IMR-90 (cell line): ENCODE measurements around the gene RAET1G. TPM values are rescaled to one million over a fixed set of nuclear protein-coding genes. Genes with fewer than 3 reads are reported as not detected.

ENCODE experiments used
- ATAC-seq: fragments of 200-7000 bp; cut with Tn5 transposase; 2 replicates; pipeline ENCODE4 v1.9.1; 2020; ENCODE audit warnings: low read depth, mild to moderate bottlenecking, moderate library complexity
- BruUV-seq: library from RNA; stranded (reverse); fragments of 400-500 nt; replicated peaks from 2 replicates; lab custom pipeline; 2021; lab: Mats Ljungman, UMichigan
- CTCF ChIA-PET: fragments of 300-600 bp; formaldehyde crosslinking; extraction: SDS; loops from one replicate; lab custom pipeline; 2021; ENCODE audit warnings: antibody characterized with exemption; lab: Yijun Ruan, JAX
- POLR2A ChIA-PET: fragments of 300-600 bp; sonication (Branson Sonifier 250); formaldehyde crosslinking; loops from one replicate; lab custom pipeline; 2022; ENCODE audit warnings: antibody characterized with exemption; ENCODE audit not compliant: unreplicated experiment; lab: Charles Lee
- DNase-seq: peaks from one replicate; pipeline ENCODE4 v3.0.0; 2013
- H2AFZ ChIP-seq: replicated peaks from 2 replicates; pipeline ENCODE3; 2013; ENCODE audit warnings: low read length, mild to moderate bottlenecking; ENCODE audit not compliant: poor library complexity
- H2AK5ac ChIP-seq: 2 replicates; pipeline ENCODE4 v1.6.1; 2013; ENCODE audit warnings: low read depth, low read length, inconsistent platforms
- H2AK9ac ChIP-seq: replicated peaks from 2 replicates; pipeline ENCODE3; 2013; ENCODE audit warnings: mild to moderate bottlenecking, low read depth, low read length, moderate library complexity; ENCODE audit not compliant: poor library complexity
- H2BK120ac ChIP-seq: 2 replicates; pipeline ENCODE4 v1.6.1; 2013; ENCODE audit warnings: low read depth, low read length, inconsistent platforms
- H2BK15ac ChIP-seq: 3 replicates; pipeline ENCODE4 v1.6.1; 2013; ENCODE audit warnings: low read depth, low read length, inconsistent platforms
- H2BK20ac ChIP-seq: 2 replicates; pipeline ENCODE4 v1.6.1; 2013; ENCODE audit warnings: low read depth, mild to moderate bottlenecking, inconsistent platforms, low read length, moderate library complexity
- H2BK5ac ChIP-seq: 2 replicates; pipeline ENCODE4 v1.6.1; 2013; ENCODE audit warnings: mild to moderate bottlenecking, low read depth, low read length, inconsistent platforms; ENCODE audit not compliant: poor library complexity, severe bottlenecking
- H3K14ac ChIP-seq: replicated peaks from 2 replicates; pipeline ENCODE4 v1.6.1; 2013; ENCODE audit warnings: low read depth, low read length, inconsistent platforms
- H3K18ac ChIP-seq: 2 replicates; pipeline ENCODE4 v1.6.1; 2013; ENCODE audit warnings: low read depth, low read length, control low read depth
- H3K23ac ChIP-seq: 2 replicates; pipeline ENCODE4 v1.6.1; 2013; ENCODE audit warnings: low read depth, low read length, inconsistent platforms
- H3K27ac ChIP-seq: 2 replicates; pipeline ENCODE4 v1.5.1; 2013; ENCODE audit warnings: mild to moderate bottlenecking, control low read depth, low read length; ENCODE audit not compliant: insufficient read depth
- H3K27me3 ChIP-seq: 2 replicates; pipeline ENCODE4 v1.6.1; 2013; ENCODE audit warnings: low read length; ENCODE audit not compliant: control insufficient read depth, insufficient read depth
- H3K36me3 ChIP-seq: 2 replicates; pipeline ENCODE4 v1.6.1; 2013; ENCODE audit warnings: low read length, mixed read lengths; ENCODE audit not compliant: control insufficient read depth, insufficient read depth
- H3K4ac ChIP-seq: 2 replicates; pipeline ENCODE4 v1.6.1; 2013; ENCODE audit warnings: low read depth, low read length, inconsistent platforms
- H3K4me1 ChIP-seq: 2 replicates; pipeline ENCODE4 v1.6.1; 2013; ENCODE audit warnings: low read length, mixed read lengths; ENCODE audit not compliant: control insufficient read depth, insufficient read depth
- H3K4me2 ChIP-seq: 2 replicates; pipeline ENCODE4 v1.6.1; 2013; ENCODE audit warnings: low read depth, mild to moderate bottlenecking, control low read depth, low read length, moderate library complexity
- H3K4me3 ChIP-seq: 2 replicates; pipeline ENCODE4 v1.5.1; 2013; ENCODE audit warnings: low read depth, mild to moderate bottlenecking, control low read depth, low read length, moderate library complexity; ENCODE audit not compliant: insufficient read depth
- H3K56ac ChIP-seq: 2 replicates; pipeline ENCODE4 v1.6.1; 2013; ENCODE audit warnings: low read length, inconsistent platforms; ENCODE audit not compliant: insufficient read depth; ENCODE audit errors: extremely low read depth
- H3K79me1 ChIP-seq, 2 experiments: 2 replicates each; pipeline ENCODE4 v1.6.1; 2013; ENCODE audit warnings: low read length in 2 of 2, inconsistent platforms in 1 of 2, low read depth in 1 of 2
- H3K9ac ChIP-seq: 2 replicates; pipeline ENCODE4 v1.6.1; 2013; ENCODE audit warnings: low read depth, low read length, control low read depth
- H3K9me1 ChIP-seq: 2 replicates; pipeline ENCODE4 v1.6.1; 2013; ENCODE audit warnings: low read length, inconsistent platforms; ENCODE audit not compliant: insufficient read depth
- H3K9me3 ChIP-seq: 2 replicates; pipeline ENCODE4 v1.6.1; 2013; ENCODE audit warnings: low read length; ENCODE audit not compliant: control insufficient read depth, insufficient read depth
- H4K20me1 ChIP-seq: 2 replicates; pipeline ENCODE4 v1.6.1; 2013; ENCODE audit warnings: low read length, inconsistent platforms; ENCODE audit not compliant: insufficient read depth
- H4K5ac ChIP-seq: 2 replicates; pipeline ENCODE4 v1.6.1; 2013; ENCODE audit warnings: mild to moderate bottlenecking, low read depth, low read length, control low read depth
- H4K8ac ChIP-seq, 2 experiments: 2 replicates each; pipeline ENCODE4 v1.6.1; 2013; ENCODE audit warnings: low read depth in 2 of 2, low read length in 2 of 2, control low read depth in 1 of 2, inconsistent platforms in 1 of 2
- H4K91ac ChIP-seq: 2 replicates; pipeline ENCODE4 v1.6.1; 2013; ENCODE audit warnings: low read depth, low read length, inconsistent platforms; ENCODE audit not compliant: insufficient read depth
- BHLHE40 ChIP-seq: fragments of 150-350 bp; IDR thresholded peaks from 2 replicates; pipeline ENCODE4 v1.6.1; 2016; ENCODE audit warnings: mild to moderate bottlenecking, low read depth, low read length
- ELK1 ChIP-seq: fragments of 150-350 bp; IDR thresholded peaks from 2 replicates; pipeline ENCODE4 v1.6.1; 2016; ENCODE audit warnings: low read depth, mild to moderate bottlenecking, low read length, moderate library complexity, borderline replicate concordance
- RFX5 ChIP-seq: IDR thresholded peaks from 2 replicates; pipeline ENCODE4 v1.8.0; 2012; ENCODE audit warnings: low read depth, mild to moderate bottlenecking, low read length, moderate library complexity
- WGBS, 2 experiments: methylation state at CpG; one replicate each; pipeline versions ENCODE4 v1.1.5 to v1.1.7; 2013; ENCODE audit warnings: missing lambda C conversion rate in 2 of 2; ENCODE audit not compliant: insufficient read length in 1 of 2; ENCODE audit errors: extremely low coverage in 2 of 2; 5-methylcytosine and 5-hydroxymethylcytosine counted together
- dilution Hi-C: fragments of 300-500 bp; cut with HindIII; formaldehyde crosslinking; loops from one replicate; pipeline ENCODE4 v1.14.3; 2018; ENCODE audit warnings: low sequenced_read_pairs; ENCODE audit not compliant: unreplicated experiment
- in situ Hi-C: fragments of 300-500 bp; cut with MboI; formaldehyde crosslinking; loops from 3 replicates; pipeline ENCODE4 v1.14.3; 2019; ENCODE audit warnings: low sequenced_read_pairs, inconsistent platforms, mixed read lengths
- intact Hi-C: fragments of 100-400 bp; cut with micrococcal nuclease; formaldehyde crosslinking; loops from 2 replicates; pipeline ENCODE4 v1.10.0; 2022
- polyA plus RNA-seq, 3 experiments: library from polyadenylated mRNA; depleted of rRNA; stranded (reverse); fragments of >200 nt; gene quantifications; 2 replicates each; pipeline ENCODE4 v1.2.3, GENCODE V29; 2012; ENCODE audit warnings: low replicate concordance in 1 of 3
- total RNA-seq: library from RNA; depleted of rRNA; stranded (reverse); fragments of >200 nt; gene quantifications from 2 replicates; pipeline ENCODE4 v1.2.3, GENCODE V29; 2012

RAET1G gene
- total and polyA plus RNA-seq, 2 of the 4 experiments (the other 2 are of a cell fraction) = 1.3 to 4.2 TPM

GRCh38 chr6:149918151-149918905 lies 4.6 kb downstream of the RAET1G start:
- Histone ChIP-seq H3K9me1 (peaks cover 4% of the 10 kb centered on the region; the same call in 1 of the 2 replicates), H2BK5ac (no peak overlapping the region), H3K18ac (no peak overlapping the region), H3K4me3 (no peak overlapping the region), H2AFZ (no peak overlapping the region), H2AK9ac (peak overlapping the region; percentile 28), H3K27ac (no peak overlapping the region), H3K56ac (no peak overlapping the region), H3K36me3 (no peaks in the 10 kb centered on the region), H3K23ac (no peak overlapping the region), H3K4me1 (0 out of 2 replicates have a peak, but pooled peaks cover under 1% of the 10 kb centered on the region), H3K9ac (no peak overlapping the region), H4K8ac (no peak overlapping the region), H2BK120ac (no peak overlapping the region), H4K91ac (no peak overlapping the region), H3K4ac (no peak overlapping the region), H3K4me2 (no peak overlapping the region), H2BK15ac (no peak overlapping the region), H4K5ac (no peak overlapping the region), H3K27me3 (peaks cover 4% of the 10 kb centered on the region; the same call in 1 of the 2 replicates), H3K79me1 (no peaks in the 10 kb centered on the region; a peak in 1 of 4 replicates), H4K20me1 (no peaks in the 10 kb centered on the region), H2AK5ac (no peak overlapping the region), H2BK20ac (no peak overlapping the region), H3K9me3 (no peaks in the 10 kb centered on the region), H3K14ac (no peak overlapping the region)
- ChIA-PET CTCF (no interaction called here), POLR2A (no interaction called here)
- ATAC-seq (no peak), DNase-seq (no peak)
- BruUV-seq = no TSS peak
- TF ChIP-seq BHLHE40 (no peak), ELK1 (no peak), RFX5 (no peak)
- intact Hi-C loops = no loop called here
- in situ Hi-C loops = no loop called here
- dilution Hi-C loops = no loop called here
- WGBS, 2 experiments = 41% methylated on average over 2 of the region's 6 CpGs; no CpG with 5 or more reads in 1 of the 2 experiments
